Activated CD8-positive, alpha-beta T cell treated with anti-CD3 and anti-CD28 coated beads, Interleukin-2, amount 10 ng/mL, durations not matched to agents 7 days and 5 days (primary cell): Measurements from ENCODE around the gene SLC4A4. TPM values are rescaled to one million over a fixed set of nuclear protein-coding genes. Genes with fewer than 3 reads are reported as not detected.

Source experiments
- ATAC-seq: fragments of 150-1000 bp; cut with Tn5 transposase; one replicate; pipeline ENCODE4 v1.10.0; 2021; ENCODE audit warnings: moderate library complexity
- CTCF ChIA-PET: fragments of 350-600 bp; sonication (Branson Sonifier 250); formaldehyde crosslinking; loops from one replicate; lab custom pipeline; 2021; ENCODE audit warnings: antibody characterized with exemption; lab: Charles Lee
- POLR2A ChIA-PET: fragments of 350-600 bp; sonication (Branson Sonifier 250); formaldehyde crosslinking; loops from one replicate; lab custom pipeline; 2021; ENCODE audit warnings: antibody characterized with exemption; lab: Charles Lee
- DNase-seq: peaks from one replicate; pipeline ENCODE4 v3.0.0-alpha.2; 2020
- H3K27ac Mint-ChIP-seq: one replicate; pipeline ENCODE4 v1.8.0; 2021; ENCODE audit warnings: mild to moderate bottlenecking, mixed read lengths
- H3K27me3 Mint-ChIP-seq: one replicate; pipeline ENCODE4 v1.8.0; 2021; ENCODE audit warnings: low read depth, mixed read lengths
- H3K36me3 Mint-ChIP-seq: one replicate; pipeline ENCODE4 v1.8.0; 2021; ENCODE audit warnings: low read depth, mixed read lengths
- H3K4me1 Mint-ChIP-seq: one replicate; pipeline ENCODE4 v1.8.0; 2021; ENCODE audit warnings: low read depth, mixed read lengths
- H3K4me3 Mint-ChIP-seq: one replicate; pipeline ENCODE4 v1.8.0; 2021; ENCODE audit warnings: mild to moderate bottlenecking, mixed read lengths
- H3K9me3 Mint-ChIP-seq: one replicate; pipeline ENCODE4 v1.8.0; 2022; ENCODE audit warnings: mixed read lengths; ENCODE audit not compliant: insufficient read depth
- total RNA-seq, 2 experiments: library from RNA; stranded (reverse); gene quantifications; one replicate each; pipeline ENCODE4 v1.2.3, GENCODE V29; 2021

The SLC4A4 gene
- total RNA-seq, 2 experiments from 2014 or later = 4.6 to 5.3 TPM

DNA sequence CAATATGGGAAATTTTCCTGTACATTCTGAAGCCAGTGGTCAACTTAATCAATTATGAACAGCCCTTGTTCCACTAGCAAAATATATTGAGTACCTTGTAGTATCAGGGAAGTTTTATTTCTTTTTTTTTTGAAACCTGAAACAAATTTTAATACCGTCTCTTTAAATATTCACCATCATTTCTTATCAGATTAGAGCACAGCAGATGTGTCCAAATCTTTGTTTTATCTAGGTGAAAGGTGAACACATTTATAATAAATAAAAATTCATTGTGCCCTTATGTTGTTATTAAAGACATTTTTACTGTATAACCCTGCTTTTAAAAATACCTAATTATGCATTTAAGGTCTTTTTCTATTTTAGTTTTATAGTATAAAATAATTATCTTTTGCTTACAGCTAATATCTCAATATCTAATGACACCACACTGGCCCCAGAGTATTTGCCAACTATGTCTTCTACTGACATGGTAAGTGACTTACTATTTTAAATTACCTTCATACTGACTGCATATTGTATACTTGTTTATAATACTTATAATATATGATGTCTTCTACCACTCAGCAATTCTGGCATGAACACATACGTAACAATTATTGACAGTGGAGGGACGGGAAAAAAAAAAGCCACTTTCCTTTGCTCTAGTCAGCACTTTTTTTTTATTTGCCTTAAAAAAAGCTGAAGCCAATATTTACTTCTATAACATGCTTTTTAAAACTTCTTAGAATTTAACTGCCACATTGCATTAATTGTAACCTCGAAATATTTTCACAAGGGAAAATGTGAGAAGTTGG, 147.9 kb downstream of the SLC4A4 start:
- CTCF ChIA-PET = no interaction called here
- no peak overlapping the region for H3K27ac Mint-ChIP-seq

DNA sequence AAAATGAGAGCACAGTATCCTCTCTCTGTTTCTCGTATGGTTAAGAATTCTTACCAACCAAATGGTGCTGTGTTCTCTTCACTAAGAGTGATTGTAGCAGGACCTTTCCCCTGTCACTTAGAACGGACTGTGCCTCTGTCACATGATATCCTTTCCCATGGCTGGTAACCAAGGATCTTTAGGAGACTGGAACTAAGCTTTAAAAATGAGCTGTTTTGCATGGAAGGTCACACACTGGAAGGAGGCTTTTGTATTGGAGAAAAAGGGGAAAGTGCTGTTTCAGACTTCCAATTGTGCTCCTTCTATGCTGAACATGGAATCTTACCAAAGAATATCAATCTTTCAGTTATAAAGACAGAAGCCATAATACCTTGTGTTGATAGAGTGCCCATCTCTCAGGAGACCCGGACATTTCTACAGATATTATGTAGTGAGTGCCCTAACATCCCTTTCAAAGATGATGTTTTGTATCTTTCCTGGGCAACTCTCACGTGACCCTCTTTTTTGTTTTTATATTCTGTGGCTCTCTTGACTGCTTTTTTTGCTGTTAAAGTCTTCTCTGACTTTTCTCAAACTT, 148.6 kb downstream of the SLC4A4 start:
- DNase-seq (no peak), ATAC-seq (no peak)
- CTCF ChIA-PET = no interaction called here
- H3K27ac Mint-ChIP-seq = no peak overlapping the region
- no peak overlapping the region for H3K4me3 Mint-ChIP-seq
- H3K27me3 Mint-ChIP-seq = peaks cover 2% of the 10 kb centered on the region
- POLR2A ChIA-PET = no interaction called here
- no peaks in the 10 kb centered on the region for H3K9me3 Mint-ChIP-seq
- H3K36me3 Mint-ChIP-seq = no peaks in the 10 kb centered on the region
- H3K4me1 Mint-ChIP-seq = no peaks in the 10 kb centered on the region

More for the DNA sequence above, 147.9 kb downstream of the SLC4A4 start:
- H3K36me3 Mint-ChIP-seq = no peaks in the 10 kb centered on the region
- H3K4me1 Mint-ChIP-seq = no peaks in the 10 kb centered on the region
- H3K9me3 Mint-ChIP-seq = no peaks in the 10 kb centered on the region
- peaks cover 2% of the 10 kb centered on the region for H3K27me3 Mint-ChIP-seq
- POLR2A ChIA-PET = no interaction called here
- no peak overlapping the region for H3K4me3 Mint-ChIP-seq
- ATAC-seq = no peak
- no peak for DNase-seq

DNA sequence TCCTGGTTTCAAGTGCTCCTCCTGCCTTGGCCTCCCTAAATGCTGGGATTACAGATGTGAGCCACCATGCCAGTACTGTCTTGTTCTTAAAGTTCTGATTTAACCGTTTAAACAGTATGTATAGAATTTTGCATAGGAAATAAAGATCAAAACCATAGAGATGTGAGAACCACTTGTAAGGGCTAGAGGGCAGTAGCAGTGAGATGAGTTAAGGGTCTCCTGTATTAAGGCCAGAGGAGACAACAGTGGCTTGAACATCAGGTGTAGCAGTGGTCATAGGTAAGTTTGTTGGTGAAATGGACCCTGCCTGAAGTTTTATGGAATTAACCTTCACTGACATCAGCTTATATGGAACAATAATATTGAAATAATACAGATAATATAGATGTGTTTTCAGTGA, 155.7 kb downstream of the SLC4A4 start:
- peaks cover 6% of the 10 kb centered on the region for H3K27me3 Mint-ChIP-seq
- ChIA-PET CTCF (no interaction called here), POLR2A (no interaction called here)
- H3K36me3 Mint-ChIP-seq = no peaks in the 10 kb centered on the region
- no peaks in the 10 kb centered on the region for H3K9me3 Mint-ChIP-seq
- no peak for DNase-seq
- H3K27ac Mint-ChIP-seq = no peak overlapping the region
- no peak overlapping the region for H3K4me3 Mint-ChIP-seq
- ATAC-seq = no peak
- no peaks in the 10 kb centered on the region for H3K4me1 Mint-ChIP-seq

DNA sequence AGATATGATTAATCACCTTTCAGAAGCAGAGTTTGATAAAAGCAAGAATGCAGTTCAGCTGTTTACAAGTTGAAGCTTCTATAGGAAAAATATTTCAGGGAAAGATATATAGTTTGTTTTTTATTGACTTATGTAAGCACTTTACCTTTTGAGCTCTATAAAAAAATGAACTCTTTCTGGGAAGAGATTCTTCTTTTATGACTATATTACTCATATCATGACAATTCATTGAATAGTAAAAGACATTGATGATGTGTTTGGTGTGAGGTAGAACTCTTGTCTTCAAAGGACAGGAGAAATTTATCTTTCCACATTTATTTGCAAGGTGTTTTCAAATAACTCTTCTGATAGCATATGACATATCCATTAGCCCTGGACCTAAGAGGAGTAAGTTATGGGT, 156.6 kb downstream of the SLC4A4 start:
- no peaks in the 10 kb centered on the region for H3K4me1 Mint-ChIP-seq

DNA sequence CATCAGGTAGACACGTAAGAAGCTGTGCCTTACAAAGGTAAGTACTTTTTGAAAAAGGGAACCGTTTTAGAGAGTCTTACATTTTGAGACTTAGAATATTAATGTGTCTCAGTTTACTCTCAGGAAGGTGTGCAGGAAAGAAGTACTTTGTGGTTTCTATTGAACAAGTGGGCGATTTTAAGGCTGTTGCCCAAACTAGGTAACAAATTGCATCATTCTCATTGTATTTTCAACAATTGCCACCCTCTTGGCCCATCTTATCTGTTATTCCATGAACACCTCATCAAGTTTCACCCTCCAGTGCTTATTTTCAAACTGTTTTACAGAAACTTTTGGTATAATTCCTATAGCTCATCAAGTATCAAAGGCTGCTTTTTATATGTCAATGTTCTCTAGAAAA, 158.3 kb downstream of the SLC4A4 start:
- Mint-ChIP-seq H3K27me3 (peaks cover 6% of the 10 kb centered on the region), H3K4me1 (no peaks in the 10 kb centered on the region), H3K27ac (no peak overlapping the region), H3K36me3 (no peaks in the 10 kb centered on the region), H3K9me3 (no peaks in the 10 kb centered on the region), H3K4me3 (no peak overlapping the region)
- no peak for ATAC-seq
- CTCF ChIA-PET = no interaction called here
- no peak for DNase-seq
- POLR2A ChIA-PET = no interaction called here

More for the DNA sequence above, 156.6 kb downstream of the SLC4A4 start:
- CTCF ChIA-PET = no interaction called here
- no peaks in the 10 kb centered on the region for H3K36me3 Mint-ChIP-seq
- no peak for ATAC-seq
- H3K27ac Mint-ChIP-seq = no peak overlapping the region
- DNase-seq = no peak
- H3K4me3 Mint-ChIP-seq = no peak overlapping the region
- peaks cover 6% of the 10 kb centered on the region for H3K27me3 Mint-ChIP-seq
- POLR2A ChIA-PET = no interaction called here
- no peaks in the 10 kb centered on the region for H3K9me3 Mint-ChIP-seq

DNA sequence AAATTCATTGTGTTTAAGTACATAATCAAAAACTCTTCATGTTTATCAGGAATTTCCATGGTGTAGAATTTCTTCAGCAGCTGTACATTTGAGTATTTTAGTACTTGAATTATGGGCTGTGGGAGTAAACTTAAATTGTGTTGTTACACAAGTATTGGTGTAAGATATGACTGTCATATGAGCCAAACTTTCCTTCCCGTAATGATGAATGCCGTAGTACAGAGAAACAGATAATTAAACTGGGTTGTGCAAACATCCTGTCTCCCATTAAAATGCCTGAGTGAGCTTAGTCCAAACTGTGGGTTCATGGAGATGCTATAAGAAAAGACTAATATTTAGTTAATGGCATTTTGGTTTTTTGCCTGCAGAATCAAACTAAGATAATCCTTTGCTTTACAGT, 159.2 kb downstream of the SLC4A4 start:
- H3K4me3 Mint-ChIP-seq = no peak overlapping the region
- DNase-seq = no peak
- H3K36me3 Mint-ChIP-seq = no peaks in the 10 kb centered on the region
- H3K9me3 Mint-ChIP-seq = no peaks in the 10 kb centered on the region
- ChIA-PET CTCF (no interaction called here), POLR2A (no interaction called here)
- H3K27ac Mint-ChIP-seq = no peak overlapping the region
- no peak for ATAC-seq
- H3K4me1 Mint-ChIP-seq = no peaks in the 10 kb centered on the region
- H3K27me3 Mint-ChIP-seq = peaks cover 6% of the 10 kb centered on the region

DNA sequence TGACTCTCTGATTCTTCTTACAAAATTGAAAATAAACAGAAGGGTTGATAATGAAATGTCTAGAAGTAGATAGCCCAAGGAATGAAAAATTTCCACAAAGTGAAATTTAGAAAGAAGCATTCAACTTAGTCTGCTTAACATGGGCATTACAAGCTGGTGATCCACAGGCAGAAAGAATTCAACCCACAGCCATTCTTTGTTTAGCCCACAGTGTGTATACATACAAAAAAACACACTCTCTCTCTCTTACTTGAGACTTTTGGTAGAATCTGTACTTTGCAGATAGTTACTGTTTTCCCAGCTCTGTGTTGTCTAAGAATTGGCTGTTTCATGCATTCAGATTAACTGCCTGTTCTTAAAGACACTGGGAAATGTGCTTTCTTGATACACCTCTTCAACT, 159.8 kb downstream of the SLC4A4 start:
- POLR2A ChIA-PET = no interaction called here
- CTCF ChIA-PET = no interaction called here
- ATAC-seq (no peak), DNase-seq (no peak)
- H3K27me3 Mint-ChIP-seq = peaks cover 2% of the 10 kb centered on the region
- H3K4me3 Mint-ChIP-seq = no peak overlapping the region
- no peaks in the 10 kb centered on the region for H3K4me1 Mint-ChIP-seq
- no peaks in the 10 kb centered on the region for H3K36me3 Mint-ChIP-seq
- no peaks in the 10 kb centered on the region for H3K9me3 Mint-ChIP-seq
- H3K27ac Mint-ChIP-seq = no peak overlapping the region

DNA sequence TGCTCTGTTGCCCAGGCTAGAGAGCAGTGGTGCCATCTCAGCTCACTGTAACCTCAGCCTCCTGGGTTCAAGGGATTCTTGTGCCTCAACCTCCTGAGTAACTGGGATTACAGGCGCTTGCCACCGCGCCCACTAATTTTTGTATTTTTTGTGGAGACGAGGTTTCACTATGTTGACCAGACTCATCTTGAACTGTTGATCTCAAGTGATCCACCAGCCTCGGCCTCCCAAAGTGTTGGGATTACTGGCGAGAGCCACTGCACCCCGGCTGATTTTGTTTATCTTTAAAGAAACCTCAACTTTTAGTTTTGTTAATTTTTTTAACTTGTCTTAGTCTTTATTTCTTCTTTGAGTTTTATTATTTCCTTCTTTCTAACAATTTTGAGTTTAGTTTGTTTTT, 163.2 kb downstream of the SLC4A4 start:
- ChIA-PET POLR2A (no interaction called here), CTCF (no interaction called here)
- no peak for ATAC-seq
- Mint-ChIP-seq H3K4me3 (no peak overlapping the region), H3K4me1 (no peaks in the 10 kb centered on the region), H3K36me3 (no peaks in the 10 kb centered on the region), H3K27me3 (peaks cover 2% of the 10 kb centered on the region), H3K9me3 (no peaks in the 10 kb centered on the region), H3K27ac (no peak overlapping the region)
- DNase-seq = no peak

DNA sequence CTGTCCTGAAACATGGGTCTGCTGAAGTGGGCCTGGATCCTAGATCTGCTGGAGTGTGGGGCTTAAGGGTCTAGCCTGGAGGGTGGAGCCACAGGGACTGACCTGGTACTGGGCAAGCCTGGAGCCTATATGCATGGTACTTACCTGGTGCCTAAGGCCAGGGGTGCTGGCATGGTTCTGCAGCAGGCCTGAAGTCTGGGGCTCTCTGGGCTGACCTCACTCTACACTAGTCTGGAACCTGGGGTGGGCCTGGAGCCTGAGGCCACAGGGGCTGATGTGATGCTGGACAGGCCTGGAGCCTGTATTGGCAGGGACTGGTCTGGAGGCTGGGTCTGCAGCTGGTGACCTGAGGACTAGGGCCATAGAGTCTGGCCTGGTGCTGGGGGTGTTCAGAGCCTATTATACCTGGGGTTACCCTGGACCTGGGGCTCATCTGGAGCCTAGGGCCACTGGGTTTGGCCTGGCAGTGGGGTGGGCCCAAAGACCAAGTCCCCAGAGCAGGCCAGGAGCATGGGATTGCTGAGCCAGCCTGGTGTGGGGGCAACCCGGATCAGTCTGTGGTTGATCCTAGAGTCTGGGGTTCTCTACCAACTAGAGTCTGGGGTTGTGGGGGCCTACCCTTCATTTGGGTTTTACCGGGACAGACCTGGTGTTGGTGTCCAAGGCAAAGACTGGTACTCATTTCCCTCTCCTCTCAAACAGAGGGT, 179.6 kb downstream of the SLC4A4 start:
- POLR2A ChIA-PET = no interaction called here
- no peaks in the 10 kb centered on the region for H3K27me3 Mint-ChIP-seq
- CTCF ChIA-PET = no interaction called here
- H3K4me3 Mint-ChIP-seq = no peak overlapping the region
- H3K36me3 Mint-ChIP-seq = no peaks in the 10 kb centered on the region
- H3K9me3 Mint-ChIP-seq = no peaks in the 10 kb centered on the region
- no peak overlapping the region for H3K27ac Mint-ChIP-seq
- ATAC-seq = no peak
- H3K4me1 Mint-ChIP-seq = no peaks in the 10 kb centered on the region
- no peak for DNase-seq

DNA sequence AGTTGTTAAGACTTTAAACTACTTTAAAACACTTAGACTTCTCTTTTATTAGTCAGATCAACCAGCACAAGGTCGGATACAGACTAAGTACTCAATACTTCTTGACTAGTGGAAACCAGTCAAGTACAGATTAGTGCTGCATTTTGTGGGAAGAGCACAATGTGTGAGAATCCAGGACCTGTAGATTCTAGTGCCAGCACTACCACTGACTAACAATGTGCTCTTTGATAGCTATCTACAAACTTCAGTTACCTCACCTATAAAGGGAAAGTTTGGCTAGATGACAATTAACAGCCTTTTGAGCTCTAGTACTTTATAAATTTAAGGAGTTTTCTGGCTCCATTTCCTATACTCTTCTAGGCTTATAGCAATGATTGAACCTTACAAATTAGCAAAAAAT, 181.5 kb downstream of the SLC4A4 start:
- Mint-ChIP-seq H3K27ac (no peak overlapping the region), H3K9me3 (no peaks in the 10 kb centered on the region)
- CTCF ChIA-PET = no interaction called here

DNA sequence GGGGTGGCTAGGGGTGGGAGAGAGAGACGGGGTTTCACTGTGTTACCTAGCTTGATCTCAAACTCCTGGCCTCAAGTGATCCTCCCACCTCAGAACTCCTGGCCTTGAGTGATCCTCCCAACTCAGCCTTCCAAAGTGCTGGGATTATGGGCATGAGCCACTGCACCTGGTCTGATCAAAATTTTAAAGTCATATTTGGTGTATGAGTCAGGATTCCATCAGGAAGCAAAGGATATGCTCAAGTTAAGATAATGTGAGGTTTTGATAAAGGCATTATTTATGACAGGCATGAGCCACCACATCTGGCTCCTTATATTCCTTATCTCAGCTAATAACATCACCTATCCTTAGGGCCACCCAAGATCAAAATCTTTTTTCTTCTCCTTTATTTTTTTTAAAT, 182.0 kb downstream of the SLC4A4 start:
- DNase-seq (no peak), ATAC-seq (no peak)
- Mint-ChIP-seq H3K9me3 (no peaks in the 10 kb centered on the region), H3K4me3 (no peak overlapping the region), H3K27ac (no peak overlapping the region), H3K36me3 (no peaks in the 10 kb centered on the region), H3K27me3 (no peaks in the 10 kb centered on the region), H3K4me1 (no peaks in the 10 kb centered on the region)
- CTCF ChIA-PET = no interaction called here
- POLR2A ChIA-PET = no interaction called here

More for the DNA sequence above, 181.5 kb downstream of the SLC4A4 start:
- POLR2A ChIA-PET = no interaction called here
- no peaks in the 10 kb centered on the region for H3K36me3 Mint-ChIP-seq
- no peaks in the 10 kb centered on the region for H3K4me1 Mint-ChIP-seq
- DNase-seq (no peak), ATAC-seq (no peak)
- no peak overlapping the region for H3K4me3 Mint-ChIP-seq
- H3K27me3 Mint-ChIP-seq = no peaks in the 10 kb centered on the region

DNA sequence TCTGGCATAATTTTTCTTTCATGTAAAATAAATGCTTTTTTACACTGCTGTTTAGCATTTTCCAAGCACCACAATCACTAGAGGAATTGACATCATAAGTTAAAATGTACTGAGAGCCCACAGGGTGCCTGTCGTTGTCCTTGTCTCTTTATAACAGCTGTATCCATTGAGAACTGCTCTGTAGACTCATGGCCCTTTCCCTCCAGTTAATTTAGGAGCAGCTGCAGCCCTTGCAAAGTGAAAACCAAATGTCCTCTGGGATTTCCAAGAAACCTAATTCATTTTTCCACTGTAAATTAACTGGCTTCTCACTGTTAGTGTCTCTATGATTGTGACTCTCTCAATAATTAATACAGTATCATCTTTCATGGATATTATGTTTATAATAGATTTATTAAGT, 185.9 kb downstream of the SLC4A4 start:
- no peak for ATAC-seq

More for the DNA sequence above, 185.9 kb downstream of the SLC4A4 start:
- H3K36me3 Mint-ChIP-seq = no peaks in the 10 kb centered on the region
- POLR2A ChIA-PET = no interaction called here
- no peak overlapping the region for H3K4me3 Mint-ChIP-seq
- H3K4me1 Mint-ChIP-seq = no peaks in the 10 kb centered on the region
- no peak for DNase-seq
- no peaks in the 10 kb centered on the region for H3K9me3 Mint-ChIP-seq
- peaks cover 4% of the 10 kb centered on the region for H3K27me3 Mint-ChIP-seq
- H3K27ac Mint-ChIP-seq = no peak overlapping the region
- CTCF ChIA-PET = no interaction called here
